Measurements from ENCODE around the gene ZNF280B. TPM values are rescaled to one million over a fixed set of nuclear protein-coding genes. Genes with fewer than 3 reads are reported as not detected.

ZNF280B gene
- total and polyA plus RNA-seq, 2 donors (not counting 3 experiments of a cell fraction or from before 2014, with no cell fraction given): 1.5 to 3.1 TPM

GRCh38 chr22:22534604-22535415 lies 26.3 kb upstream of the ZNF280B start:
- Histone ChIP-seq H3K9ac (replicated peaks; ENCODE audit: extremely low read depth, insufficient read depth, low read length) (no peak overlapping the region), H3K27me3 (ENCODE audit: control insufficient read depth in 2 of 2, insufficient read depth in 2 of 2, low read length in 2 of 2) (peaks cover 0 to 3% of the 10 kb centered on the region in 2 experiments), H3K4me3 (replicated peaks in 1 of 3; ENCODE audit: insufficient read depth in 1 of 3, low read depth in 1 of 3, low read length in 3 of 3) (no peak overlapping the region), H3K9me1 (replicated peaks; ENCODE audit: control insufficient read depth, extremely low read depth, insufficient read depth, low read length) (no peaks in the 10 kb centered on the region), H3K79me2 (ENCODE audit: control insufficient read depth, insufficient read depth, low read length) (no peaks in the 10 kb centered on the region), H4K20me1 (replicated peaks; ENCODE audit: control insufficient read depth, extremely low read depth, insufficient read depth, low read length) (no peaks in the 10 kb centered on the region), H3K36me3 (ENCODE audit: control insufficient read depth in 2 of 2, extremely low read depth in 1 of 2, insufficient read depth in 2 of 2, low read length in 2 of 2) (no peaks in the 10 kb centered on the region), H3K27ac (ENCODE audit: insufficient read depth, low read depth, low read length) (no peak overlapping the region), H3K4me1 (ENCODE audit: control insufficient read depth, extremely low read depth, insufficient read depth, low read length) (no peaks in the 10 kb centered on the region), H2AFZ (ENCODE audit: low read depth, low read length) (no peak overlapping the region), H3K9me3 (replicated peaks; ENCODE audit: control insufficient read depth, insufficient read depth, low read length) (no peaks in the 10 kb centered on the region), H3K4me2 (ENCODE audit: insufficient read depth, low read length) (no peak overlapping the region)
- intact Hi-C loops (cut with micrococcal nuclease) (no loop called here), dilution Hi-C loops (cut with MboI; ENCODE audit: extremely low pct_ligation_motif_present, low sequenced_read_pairs) (no loop called here)
- CTCF ChIA-PET: no interaction called here
- no TSS peak for BruUV-seq (replicated peaks)
- no peak for DNase-seq (ENCODE audit: low read depth, low spot score)
- POLR2A ChIA-PET: no interaction called here
- no peak for FAIRE-seq
- TF ChIP-seq JUN (IDR thresholded peaks at IDR 0.05; ENCODE audit: borderline replicate concordance, insufficient read depth, insufficient read length, low read depth) (no peak), FOS (IDR thresholded peaks at IDR 0.05; ENCODE audit: borderline replicate concordance, insufficient read depth, low read length) (no peak), EZH2 (IDR thresholded peaks at IDR 0.05; ENCODE audit: borderline replicate concordance, low read depth, low read length, severe bottlenecking) (no peak), POLR2A (IDR thresholded peaks at IDR 0.05; ENCODE audit: low read depth, low read length) (no peak)

GRCh38 chr22:22533863-22534262 lies 25.3 kb upstream of the ZNF280B start:
- H3K9me1 ChIP-seq (replicated peaks; ENCODE audit: control insufficient read depth, extremely low read depth, insufficient read depth, low read length): no peaks in the 10 kb centered on the region
- TF ChIP-seq FOS (IDR thresholded peaks at IDR 0.05; ENCODE audit: borderline replicate concordance, insufficient read depth, low read length) (no peak), POLR2AphosphoS5 (IDR thresholded peaks at IDR 0.05; ENCODE audit: insufficient read depth, low read depth, low read length) (no peak), CTCF (IDR thresholded peaks at IDR 0.05; ENCODE audit: extremely low read depth in 1 of 2, insufficient read depth in 1 of 2, low read depth in 1 of 2, low read length in 2 of 2) (no peak), MYC (IDR thresholded peaks at IDR 0.05; ENCODE audit: low read depth, low read length) (no peak), EZH2 (IDR thresholded peaks at IDR 0.05; ENCODE audit: borderline replicate concordance, low read depth, low read length, severe bottlenecking) (no peak), GATA2 (IDR thresholded peaks at IDR 0.05; ENCODE audit: insufficient read depth, insufficient read length, low read depth, low read length) (no peak), MAX (IDR thresholded peaks at IDR 0.05; ENCODE audit: insufficient read depth, insufficient read length) (no peak), POLR2A (IDR thresholded peaks at IDR 0.05; ENCODE audit: low read depth, low read length) (no peak)
- no peaks in the 10 kb centered on the region for H3K79me2 ChIP-seq (ENCODE audit: control insufficient read depth, insufficient read depth, low read length)
- H3K27ac ChIP-seq (ENCODE audit: insufficient read depth, low read depth, low read length): no peak overlapping the region
- no peak overlapping the region for H3K4me2 ChIP-seq (ENCODE audit: insufficient read depth, low read length)
- intact Hi-C loops (cut with micrococcal nuclease) (no loop called here), dilution Hi-C loops (cut with MboI; ENCODE audit: extremely low pct_ligation_motif_present, low sequenced_read_pairs) (no loop called here)
- CTCF ChIA-PET: interaction anchor here (0.6 to 1.8 kb wide), 2 partner anchors 14 to 297 kb away, joined by 3 to 4 read pairs; partner anchors contain the start of gene ZNF280A
- no peaks in the 10 kb centered on the region for H3K4me1 ChIP-seq (ENCODE audit: control insufficient read depth, extremely low read depth, insufficient read depth, low read length)
- FAIRE-seq: no peak
- no peaks in the 10 kb centered on the region for H3K36me3 ChIP-seq (ENCODE audit: control insufficient read depth in 2 of 2, extremely low read depth in 1 of 2, insufficient read depth in 2 of 2, low read length in 2 of 2)
- no peak overlapping the region for H2AFZ ChIP-seq (ENCODE audit: low read depth, low read length)
- H3K9ac ChIP-seq (replicated peaks; ENCODE audit: extremely low read depth, insufficient read depth, low read length): no peak overlapping the region
- H3K27me3 ChIP-seq (ENCODE audit: control insufficient read depth in 2 of 2, insufficient read depth in 2 of 2, low read length in 2 of 2): peaks cover 0 to 3% of the 10 kb centered on the region in 2 experiments
- POLR2A ChIA-PET: no interaction called here
- no TSS peak for BruUV-seq (replicated peaks)
- no peak for DNase-seq (ENCODE audit: low read depth, low spot score)
- no peaks in the 10 kb centered on the region for H3K9me3 ChIP-seq (replicated peaks; ENCODE audit: control insufficient read depth, insufficient read depth, low read length)
- H4K20me1 ChIP-seq (replicated peaks; ENCODE audit: control insufficient read depth, extremely low read depth, insufficient read depth, low read length): no peaks in the 10 kb centered on the region
- no peak overlapping the region for H3K4me3 ChIP-seq (replicated peaks in 1 of 3; ENCODE audit: insufficient read depth in 1 of 3, low read depth in 1 of 3, low read length in 3 of 3)
